HepG2 (cell line): ENCODE data around the gene KIN. TPM values are rescaled to one million over a fixed set of nuclear protein-coding genes. Genes with fewer than 3 reads are reported as not detected.

ENCODE experiments used
- ARID4A ChIP-seq: sonication (generic); formaldehyde crosslinking; IDR thresholded peaks from 2 replicates; pipeline ENCODE4 v1.5.0; 2020; ENCODE audit warnings: mild to moderate bottlenecking, missing genetic modification reagents, borderline replicate concordance
- FOXP1 ChIP-seq, 2 experiments: fragments of 450-650 bp in 1 of 2; IDR thresholded peaks; 2 replicates each; pipeline ENCODE4 v1.6.1; 2017 to 2018; ENCODE audit warnings: antibody characterized with exemption in 1 of 2
- GRHL1 ChIP-seq: sonication (generic); formaldehyde crosslinking; conservative IDR thresholded peaks from 2 replicates; pipeline ENCODE4 v1.8.0; 2022; ENCODE audit warnings: missing genetic modification reagents
- HOMEZ ChIP-seq: IDR thresholded peaks from 2 replicates; pipeline ENCODE4 v1.6.1; 2016; ENCODE audit warnings: low read depth
- MEIS1 ChIP-seq: sonication (generic); formaldehyde crosslinking; IDR thresholded peaks from 2 replicates; pipeline ENCODE4 v1.9.0; 2021; ENCODE audit warnings: mild to moderate bottlenecking, missing genetic modification reagents, moderate library complexity, borderline replicate concordance
- MIXL1 ChIP-seq: IDR thresholded peaks from 2 replicates; pipeline ENCODE4 v1.6.1; 2016
- PHF5A ChIP-seq: IDR thresholded peaks from one replicate; pipeline ENCODE4 v1.6.1; 2018; ENCODE audit warnings: low read depth, missing genetic modification reagents; ENCODE audit not compliant: unreplicated experiment
- SIX1 ChIP-seq: sonication (generic); formaldehyde crosslinking; IDR thresholded peaks from 2 replicates; pipeline ENCODE4 v1.4.0; 2020; ENCODE audit warnings: missing genetic modification reagents, borderline replicate concordance
- ZNF83 ChIP-seq: sonication (generic); formaldehyde crosslinking; IDR thresholded peaks from 2 replicates; pipeline ENCODE4 v1.4.0; 2020; ENCODE audit warnings: missing genetic modification reagents, mild to moderate bottlenecking, borderline replicate concordance
- ZSCAN29 ChIP-seq: sonication (generic); formaldehyde crosslinking; conservative IDR thresholded peaks from 2 replicates; pipeline ENCODE4 v1.4.0; 2020; ENCODE audit warnings: mild to moderate bottlenecking, missing genetic modification reagents
- polyA plus RNA-seq, 8 experiments: library from polyadenylated mRNA; depleted of rRNA in 3 of 8; stranded (reverse) in 7 of 8; unstranded in 1 of 8; fragments of >200 nt; fragmentation: Illumina TruSeq in 4 of 8; extraction: Trizol in 4 of 8; gene quantifications; 2 replicates each; pipeline versions ENCODE4 v1.2.1 to v1.2.3, GENCODE V29; 2011 to 2016; ENCODE audit warnings: low read depth in 4 of 8, missing spikeins in 1 of 8, mixed read lengths in 1 of 8; ENCODE audit not compliant: insufficient read depth in 1 of 8
- total RNA-seq, 5 experiments: library from RNA; depleted of rRNA; stranded (reverse); fragments of >200 nt; fragmentation: Illumina TruSeq; extraction: Trizol; gene quantifications; 2 replicates each; pipeline ENCODE4 v1.2.3, GENCODE V29; 2016; ENCODE audit warnings: low read depth in 1 of 5
- TF ChIP-seq, protein P1 (sequence below): sonication (generic); formaldehyde crosslinking; IDR thresholded peaks from 2 replicates; pipeline ENCODE4 v1.5.0; 2020; ENCODE audit warnings: mild to moderate bottlenecking, missing genetic modification reagents, borderline replicate concordance
- TF ChIP-seq, protein P2 (sequence below): sonication (generic); formaldehyde crosslinking; IDR thresholded peaks from 2 replicates; pipeline ENCODE4 v1.4.0; 2020; ENCODE audit warnings: mild to moderate bottlenecking, missing genetic modification reagents

Gene KIN
- total and polyA plus RNA-seq, 2 of the 13 experiments (the other 11 are each of a cell fraction or from before 2014, with no cell fraction given) = 4.9 to 23.2 TPM

DNA sequence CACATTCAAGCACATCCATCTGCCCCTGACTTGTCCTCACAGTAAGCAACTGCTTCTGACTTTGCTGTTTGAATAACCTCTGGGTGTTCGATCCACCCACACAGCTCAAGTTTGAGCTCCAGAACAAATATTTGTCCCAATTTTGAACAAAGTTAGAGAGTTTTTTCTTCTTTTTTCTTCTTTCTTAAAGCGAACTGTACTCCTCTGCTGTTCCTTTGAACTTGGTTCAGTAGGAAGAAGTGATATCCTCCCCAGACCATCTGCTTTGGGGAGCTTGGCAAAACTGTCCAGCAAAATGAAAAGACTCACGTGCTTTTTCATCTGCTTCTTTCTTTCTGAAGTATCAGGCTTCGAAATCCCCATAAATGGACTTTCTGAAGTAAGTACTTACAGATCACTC is 84.7 kb downstream of the KIN start, which contains the start of gene ITIH2 (continued):
- TF ChIP-seq ARID4A (CRISPR knock-in tag) = no peak; the same call in 1 of the 2 replicates
- no peak for TF ChIP-seq GRHL1 (CRISPR knock-in tag)
- TF ChIP-seq, protein P1, sequence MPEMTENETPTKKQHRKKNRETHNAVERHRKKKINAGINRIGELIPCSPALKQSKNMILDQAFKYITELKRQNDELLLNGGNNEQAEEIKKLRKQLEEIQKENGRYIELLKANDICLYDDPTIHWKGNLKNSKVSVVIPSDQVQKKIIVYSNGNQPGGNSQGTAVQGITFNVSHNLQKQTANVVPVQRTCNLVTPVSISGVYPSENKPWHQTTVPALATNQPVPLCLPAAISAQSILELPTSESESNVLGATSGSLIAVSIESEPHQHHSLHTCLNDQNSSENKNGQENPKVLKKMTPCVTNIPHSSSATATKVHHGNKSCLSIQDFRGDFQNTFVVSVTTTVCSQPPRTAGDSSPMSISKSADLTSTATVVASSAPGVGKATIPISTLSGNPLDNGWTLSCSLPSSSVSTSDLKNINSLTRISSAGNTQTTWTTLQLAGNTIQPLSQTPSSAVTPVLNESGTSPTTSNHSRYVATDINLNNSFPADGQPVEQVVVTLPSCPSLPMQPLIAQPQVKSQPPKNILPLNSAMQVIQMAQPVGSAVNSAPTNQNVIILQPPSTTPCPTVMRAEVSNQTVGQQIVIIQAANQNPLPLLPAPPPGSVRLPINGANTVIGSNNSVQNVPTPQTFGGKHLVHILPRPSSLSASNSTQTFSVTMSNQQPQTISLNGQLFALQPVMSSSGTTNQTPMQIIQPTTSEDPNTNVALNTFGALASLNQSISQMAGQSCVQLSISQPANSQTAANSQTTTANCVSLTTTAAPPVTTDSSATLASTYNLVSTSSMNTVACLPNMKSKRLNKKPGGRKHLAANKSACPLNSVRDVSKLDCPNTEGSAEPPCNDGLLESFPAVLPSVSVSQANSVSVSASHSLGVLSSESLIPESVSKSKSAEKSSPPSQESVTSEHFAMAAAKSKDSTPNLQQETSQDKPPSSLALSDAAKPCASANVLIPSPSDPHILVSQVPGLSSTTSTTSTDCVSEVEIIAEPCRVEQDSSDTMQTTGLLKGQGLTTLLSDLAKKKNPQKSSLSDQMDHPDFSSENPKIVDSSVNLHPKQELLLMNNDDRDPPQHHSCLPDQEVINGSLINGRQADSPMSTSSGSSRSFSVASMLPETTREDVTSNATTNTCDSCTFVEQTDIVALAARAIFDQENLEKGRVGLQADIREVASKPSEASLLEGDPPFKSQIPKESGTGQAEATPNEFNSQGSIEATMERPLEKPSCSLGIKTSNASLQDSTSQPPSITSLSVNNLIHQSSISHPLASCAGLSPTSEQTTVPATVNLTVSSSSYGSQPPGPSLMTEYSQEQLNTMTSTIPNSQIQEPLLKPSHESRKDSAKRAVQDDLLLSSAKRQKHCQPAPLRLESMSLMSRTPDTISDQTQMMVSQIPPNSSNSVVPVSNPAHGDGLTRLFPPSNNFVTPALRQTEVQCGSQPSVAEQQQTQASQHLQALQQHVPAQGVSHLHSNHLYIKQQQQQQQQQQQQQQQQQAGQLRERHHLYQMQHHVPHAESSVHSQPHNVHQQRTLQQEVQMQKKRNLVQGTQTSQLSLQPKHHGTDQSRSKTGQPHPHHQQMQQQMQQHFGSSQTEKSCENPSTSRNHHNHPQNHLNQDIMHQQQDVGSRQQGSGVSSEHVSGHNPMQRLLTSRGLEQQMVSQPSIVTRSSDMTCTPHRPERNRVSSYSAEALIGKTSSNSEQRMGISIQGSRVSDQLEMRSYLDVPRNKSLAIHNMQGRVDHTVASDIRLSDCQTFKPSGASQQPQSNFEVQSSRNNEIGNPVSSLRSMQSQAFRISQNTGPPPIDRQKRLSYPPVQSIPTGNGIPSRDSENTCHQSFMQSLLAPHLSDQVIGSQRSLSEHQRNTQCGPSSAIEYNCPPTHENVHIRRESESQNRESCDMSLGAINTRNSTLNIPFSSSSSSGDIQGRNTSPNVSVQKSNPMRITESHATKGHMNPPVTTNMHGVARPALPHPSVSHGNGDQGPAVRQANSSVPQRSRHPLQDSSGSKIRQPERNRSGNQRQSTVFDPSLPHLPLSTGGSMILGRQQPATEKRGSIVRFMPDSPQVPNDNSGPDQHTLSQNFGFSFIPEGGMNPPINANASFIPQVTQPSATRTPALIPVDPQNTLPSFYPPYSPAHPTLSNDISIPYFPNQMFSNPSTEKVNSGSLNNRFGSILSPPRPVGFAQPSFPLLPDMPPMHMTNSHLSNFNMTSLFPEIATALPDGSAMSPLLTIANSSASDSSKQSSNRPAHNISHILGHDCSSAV = no peak
- TF ChIP-seq MIXL1 (CRISPR knock-in tag) = peak; percentile 44; the same call in 1 of the 2 replicates
- no peak for TF ChIP-seq PHF5A (CRISPR knock-in tag)
- TF ChIP-seq, protein P2, sequence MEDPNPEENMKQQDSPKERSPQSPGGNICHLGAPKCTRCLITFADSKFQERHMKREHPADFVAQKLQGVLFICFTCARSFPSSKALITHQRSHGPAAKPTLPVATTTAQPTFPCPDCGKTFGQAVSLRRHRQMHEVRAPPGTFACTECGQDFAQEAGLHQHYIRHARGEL (CRISPR knock-in tag) = no peak
- TF ChIP-seq SIX1 (CRISPR knock-in tag) = no peak; the same call in 1 of the 2 replicates
- TF ChIP-seq ZNF83 (CRISPR knock-in tag) = no peak
- no peak for TF ChIP-seq FOXP1 (IDR thresholded peaks at IDR 0.05)
- TF ChIP-seq FOXP1 (CRISPR knock-in tag; IDR thresholded peaks at IDR 0.05) = peak; percentile 69
- TF ChIP-seq MEIS1 (CRISPR knock-in tag) = no peak
- no peak for TF ChIP-seq HOMEZ (CRISPR knock-in tag)
- no peak for TF ChIP-seq ZSCAN29 (CRISPR knock-in tag)
